H9 (cell line): Measurements from ENCODE around the gene DECR2. TPM values are rescaled to one million over a fixed set of nuclear protein-coding genes. Genes with fewer than 3 reads are reported as not detected.

Experiments used
- DNase-seq: peaks from one replicate; pipeline ENCODE4 v3.0.0-alpha.2; 2017
- H2AFZ ChIP-seq: one replicate; pipeline ENCODE4 v1.6.1; 2013; ENCODE audit warnings: mild to moderate bottlenecking, low read length, control low read depth, moderate library complexity
- H2AK5ac ChIP-seq: 2 replicates; pipeline ENCODE4 v1.6.1; 2013; ENCODE audit warnings: low read length, control low read depth, mixed read lengths; ENCODE audit not compliant: insufficient read length
- H2BK120ac ChIP-seq: one replicate; pipeline ENCODE4 v1.6.1; 2013; ENCODE audit warnings: low read depth, mild to moderate bottlenecking, low read length, control low read depth, inconsistent platforms; ENCODE audit not compliant: poor library complexity, severe bottlenecking
- H2BK12ac ChIP-seq: 2 replicates; pipeline ENCODE4 v1.6.1; 2013; ENCODE audit warnings: low read length, control low read depth, mixed read lengths, low read depth; ENCODE audit not compliant: insufficient read length
- H2BK15ac ChIP-seq: 2 replicates; pipeline ENCODE4 v1.6.1; 2013; ENCODE audit warnings: low read depth, low read length, control low read depth
- H2BK20ac ChIP-seq: one replicate; pipeline ENCODE4 v1.6.1; 2013; ENCODE audit warnings: low read depth, mild to moderate bottlenecking, low read length, control low read depth, inconsistent platforms; ENCODE audit not compliant: poor library complexity, severe bottlenecking
- H2BK5ac ChIP-seq: 2 replicates; pipeline ENCODE4 v1.6.1; 2013; ENCODE audit warnings: low read length, control low read depth, mixed read lengths; ENCODE audit not compliant: insufficient read length
- H3K14ac ChIP-seq: 2 replicates; pipeline ENCODE4 v1.6.1; 2013; ENCODE audit warnings: low read length, control low read depth; ENCODE audit not compliant: insufficient read depth
- H3K18ac ChIP-seq: 2 replicates; pipeline ENCODE4 v1.6.1; 2013; ENCODE audit warnings: low read depth, mild to moderate bottlenecking, mixed read lengths, low read length, control low read depth; ENCODE audit not compliant: insufficient read length
- H3K23ac ChIP-seq: 2 replicates; pipeline ENCODE4 v1.6.1; 2013; ENCODE audit warnings: low read length, control low read depth, mixed read lengths, low read depth; ENCODE audit not compliant: insufficient read length
- H3K23me2 ChIP-seq: 2 replicates; pipeline ENCODE4 v1.6.1; 2013; ENCODE audit warnings: low read depth, mild to moderate bottlenecking, mixed read lengths, low read length, control low read depth; ENCODE audit not compliant: insufficient read length, poor library complexity, severe bottlenecking
- H3K27ac ChIP-seq: 2 replicates; pipeline ENCODE4 v1.5.1; 2013; ENCODE audit warnings: low read length, control low read depth, mixed read lengths, low read depth; ENCODE audit not compliant: insufficient read length
- H3K27me3 ChIP-seq: 2 replicates; pipeline ENCODE4 v1.6.1; 2013; ENCODE audit warnings: low read length, control low read depth, inconsistent platforms; ENCODE audit not compliant: insufficient read depth
- H3K4ac ChIP-seq: 2 replicates; pipeline ENCODE4 v1.6.1; 2013; ENCODE audit warnings: low read depth, mild to moderate bottlenecking, control low read depth, inconsistent platforms, low read length, moderate library complexity
- H3K4me1 ChIP-seq: 2 replicates; pipeline ENCODE4 v1.6.1; 2013; ENCODE audit warnings: low read length, control low read depth, inconsistent platforms; ENCODE audit not compliant: insufficient read depth
- H3K4me2 ChIP-seq: 2 replicates; pipeline ENCODE4 v1.6.1; 2013; ENCODE audit warnings: low read length, control low read depth, mixed read lengths; ENCODE audit not compliant: insufficient read length, insufficient read depth
- H3K56ac ChIP-seq: 2 replicates; pipeline ENCODE4 v1.6.1; 2013; ENCODE audit warnings: low read depth, mild to moderate bottlenecking, mixed read lengths, low read length, control low read depth; ENCODE audit not compliant: insufficient read length
- H3K79me1 ChIP-seq: 2 replicates; pipeline ENCODE4 v1.6.1; 2013; ENCODE audit warnings: low read depth, mild to moderate bottlenecking, moderate library complexity, low read length, control low read depth, inconsistent platforms; ENCODE audit not compliant: insufficient read depth, poor library complexity, severe bottlenecking
- H3K79me2 ChIP-seq: 2 replicates; pipeline ENCODE4 v1.6.1; 2013; ENCODE audit warnings: low read length, control low read depth, inconsistent platforms; ENCODE audit not compliant: insufficient read depth
- H3K9ac ChIP-seq: 2 replicates; pipeline ENCODE4 v1.6.1; 2013; ENCODE audit warnings: low read length, control low read depth, mixed read lengths; ENCODE audit not compliant: insufficient read length; ENCODE audit errors: extremely low read depth
- H3K9me3 ChIP-seq: one replicate; pipeline ENCODE4 v1.6.1; 2013; ENCODE audit warnings: low read depth, low read length, inconsistent platforms; ENCODE audit not compliant: control insufficient read depth
- H3T11ph ChIP-seq: one replicate; pipeline ENCODE4 v1.6.1; 2013; ENCODE audit warnings: mild to moderate bottlenecking, low read length, control low read depth, inconsistent platforms
- H4K20me1 ChIP-seq: one replicate; pipeline ENCODE4 v1.6.1; 2013; ENCODE audit not compliant: control insufficient read depth, insufficient read length, insufficient read depth
- H4K5ac ChIP-seq: 2 replicates; pipeline ENCODE4 v1.6.1; 2013; ENCODE audit warnings: low read depth, mild to moderate bottlenecking, mixed read lengths, low read length, control low read depth; ENCODE audit not compliant: insufficient read length
- H4K8ac ChIP-seq: replicated peaks from 2 replicates; pipeline ENCODE4 v1.6.1; 2013; ENCODE audit warnings: low read length, control low read depth, mixed read lengths, low read depth; ENCODE audit not compliant: insufficient read length
- H4K91ac ChIP-seq: 2 replicates; pipeline ENCODE4 v1.6.1; 2013; ENCODE audit warnings: low read depth, mild to moderate bottlenecking, moderate library complexity, mixed read lengths, low read length, control low read depth; ENCODE audit not compliant: insufficient read length
- H3K27ac Mint-ChIP-seq, 3 experiments: 2 replicates in 2 of 3; 3 replicates in 1 of 3; pipeline ENCODE4 v1.8.0; 2020 to 2021; ENCODE audit warnings: mixed read lengths in 3 of 3, mild to moderate bottlenecking in 1 of 3, moderate library complexity in 1 of 3
- H3K27me3 Mint-ChIP-seq: 2 replicates; pipeline ENCODE4 v1.8.0; 2021; ENCODE audit warnings: low read depth, mild to moderate bottlenecking, moderate library complexity, mixed read lengths
- H3K36me3 Mint-ChIP-seq, 3 experiments: 2 replicates in 2 of 3; 3 replicates in 1 of 3; pipeline ENCODE4 v1.8.0; 2020 to 2021; ENCODE audit warnings: low read depth in 3 of 3, mixed read lengths in 3 of 3; ENCODE audit not compliant: insufficient read depth in 1 of 3
- H3K4me1 Mint-ChIP-seq, 2 experiments: 2 replicates each; pipeline ENCODE4 v1.8.0; 2020; ENCODE audit warnings: mixed read lengths in 2 of 2
- H3K4me3 Mint-ChIP-seq, 2 experiments: 2 replicates in 1 of 2; 3 replicates in 1 of 2; pipeline ENCODE4 v1.8.0; 2020 to 2021; ENCODE audit warnings: mild to moderate bottlenecking in 2 of 2, mixed read lengths in 2 of 2, moderate library complexity in 1 of 2
- H3K9me3 Mint-ChIP-seq, 2 experiments: 2 replicates in 1 of 2; 3 replicates in 1 of 2; pipeline ENCODE4 v1.8.0; 2020; ENCODE audit warnings: mild to moderate bottlenecking in 2 of 2, mixed read lengths in 2 of 2, moderate library complexity in 1 of 2
- WGBS: extraction: QIAGEN DNeasy Blood & Tissue Kit; methylation state at CpG from one replicate; pipeline ENCODE4 v1.1.7; 2013; ENCODE audit warnings: missing lambda C conversion rate, low lambda C conversion rate, mixed read lengths; ENCODE audit not compliant: insufficient read length; ENCODE audit errors: extremely low coverage; 5-methylcytosine and 5-hydroxymethylcytosine counted together
- total RNA-seq: library from RNA; stranded (reverse); gene quantifications from 2 replicates; pipeline ENCODE4 v1.2.1, GENCODE V29; 2021
- TF ChIP-seq, protein P1 (sequence below): fragments of 200-600 bp; sonication (generic); conservative IDR thresholded peaks from 3 replicates; pipeline ENCODE4 v1.8.0; 2021; ENCODE audit warnings: antibody characterized with exemption, mild to moderate bottlenecking

The DECR2 gene
- total RNA-seq, 1 experiment from 2014 or later: 39.3 TPM

DNA sequence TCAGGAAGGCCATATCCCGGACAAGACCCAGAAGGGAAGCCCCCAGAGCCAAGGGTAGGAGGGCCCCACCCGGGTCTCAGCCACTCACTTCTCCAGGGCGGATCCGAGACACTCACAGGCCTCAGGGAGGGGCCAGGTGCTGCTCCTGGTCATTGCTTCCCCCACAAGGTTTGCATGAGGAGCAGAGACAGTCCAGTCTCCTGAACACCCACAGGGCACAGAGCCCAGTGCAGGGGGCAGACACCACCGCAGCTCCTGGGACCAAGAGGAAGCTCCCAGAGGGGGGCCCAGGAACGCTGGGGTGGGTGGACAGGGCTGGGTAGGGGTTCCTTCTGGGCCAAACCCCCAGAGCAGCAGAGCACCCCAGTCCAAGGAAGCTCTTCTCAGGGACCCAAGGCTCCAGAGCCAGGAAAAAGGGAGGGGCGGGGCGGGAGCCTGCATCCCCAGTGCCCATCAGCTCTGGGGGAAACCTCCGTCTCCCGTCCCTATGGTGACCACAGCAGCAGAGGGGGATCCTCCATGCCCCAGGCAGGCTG is 30.6 kb upstream of the DECR2 start:
- DNase-seq: no peak
- H4K5ac ChIP-seq: no peak overlapping the region
- H3K79me2 ChIP-seq: no peaks in the 10 kb centered on the region
- Mint-ChIP-seq H3K4me1 (peaks cover 9 to 13% of the 10 kb centered on the region in 2 experiments), H3K4me3 (peak overlapping the region; percentile 76 to 87), H3K27me3 (no peaks in the 10 kb centered on the region; the same call in 1 of the 2 replicates), H3K9me3 (no peaks in the 10 kb centered on the region), H3K27ac (peak overlapping the region in 2 of 3 experiments; percentile 44 to 86; a peak in 1 of 7 replicates), H3K36me3 (peaks cover 7 to 64% (median 46%) of the 10 kb centered on the region in 3 experiments)
- no peak overlapping the region for H2BK120ac ChIP-seq
- no peaks in the 10 kb centered on the region for H3K27me3 ChIP-seq
- H3K27ac ChIP-seq: no peak overlapping the region
- H2BK5ac ChIP-seq: no peak overlapping the region
- H2AFZ ChIP-seq: no peak overlapping the region
- no peak overlapping the region for H2AK5ac ChIP-seq
- H3K56ac ChIP-seq: no peak overlapping the region
- no peaks in the 10 kb centered on the region for H3K23me2 ChIP-seq
- no peak overlapping the region for H2BK20ac ChIP-seq
- H3T11ph ChIP-seq: no peak overlapping the region
- no peak overlapping the region for H4K8ac ChIP-seq
- H2BK12ac ChIP-seq: no peak overlapping the region
- H3K23ac ChIP-seq: no peak overlapping the region
- no CpG with 5 or more reads among the region's 10 CpGs for whole genome bisulfite sequencing
- H3K79me1 ChIP-seq: no peaks in the 10 kb centered on the region
- TF ChIP-seq, protein P1, sequence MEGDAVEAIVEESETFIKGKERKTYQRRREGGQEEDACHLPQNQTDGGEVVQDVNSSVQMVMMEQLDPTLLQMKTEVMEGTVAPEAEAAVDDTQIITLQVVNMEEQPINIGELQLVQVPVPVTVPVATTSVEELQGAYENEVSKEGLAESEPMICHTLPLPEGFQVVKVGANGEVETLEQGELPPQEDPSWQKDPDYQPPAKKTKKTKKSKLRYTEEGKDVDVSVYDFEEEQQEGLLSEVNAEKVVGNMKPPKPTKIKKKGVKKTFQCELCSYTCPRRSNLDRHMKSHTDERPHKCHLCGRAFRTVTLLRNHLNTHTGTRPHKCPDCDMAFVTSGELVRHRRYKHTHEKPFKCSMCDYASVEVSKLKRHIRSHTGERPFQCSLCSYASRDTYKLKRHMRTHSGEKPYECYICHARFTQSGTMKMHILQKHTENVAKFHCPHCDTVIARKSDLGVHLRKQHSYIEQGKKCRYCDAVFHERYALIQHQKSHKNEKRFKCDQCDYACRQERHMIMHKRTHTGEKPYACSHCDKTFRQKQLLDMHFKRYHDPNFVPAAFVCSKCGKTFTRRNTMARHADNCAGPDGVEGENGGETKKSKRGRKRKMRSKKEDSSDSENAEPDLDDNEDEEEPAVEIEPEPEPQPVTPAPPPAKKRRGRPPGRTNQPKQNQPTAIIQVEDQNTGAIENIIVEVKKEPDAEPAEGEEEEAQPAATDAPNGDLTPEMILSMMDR: no peak
- H3K9me3 ChIP-seq: no peaks in the 10 kb centered on the region
- H3K14ac ChIP-seq: no peak overlapping the region
- no peak overlapping the region for H2BK15ac ChIP-seq
- no peak overlapping the region for H3K4me2 ChIP-seq
- H4K91ac ChIP-seq: no peak overlapping the region
- no peaks in the 10 kb centered on the region for H3K4me1 ChIP-seq
- no peak overlapping the region for H3K4ac ChIP-seq
- no peak overlapping the region for H3K9ac ChIP-seq
- H4K20me1 ChIP-seq: no peaks in the 10 kb centered on the region
- H3K18ac ChIP-seq: no peak overlapping the region
